MG63 (cell line): ENCODE results near the gene JMY. TPM values are rescaled to one million over a fixed set of nuclear protein-coding genes. Genes with fewer than 3 reads are reported as not detected.

Experiments
- DNase-seq: peaks from one replicate; pipeline ENCODE4 v3.0.0-alpha.2; 2020
- H3K27me3 ChIP-seq: fragments of 250-450 bp; sonication (Bioruptor Pico); 2 replicates; pipeline ENCODE4 v1.5.1; 2020; ENCODE audit warnings: mild to moderate bottlenecking, moderate library complexity
- H3K36me3 ChIP-seq: fragments of 250-450 bp; sonication (Bioruptor Pico); 2 replicates; pipeline ENCODE4 v1.5.1; 2020; ENCODE audit warnings: mild to moderate bottlenecking, moderate library complexity
- H3K4me3 ChIP-seq: fragments of 250-450 bp; sonication (Bioruptor Pico); 2 replicates; pipeline ENCODE4 v1.5.1; 2020; ENCODE audit warnings: mild to moderate bottlenecking, moderate library complexity
- H3K9me3 ChIP-seq: fragments of 250-450 bp; sonication (Bioruptor Pico); 2 replicates; pipeline ENCODE4 v1.5.1; 2020; ENCODE audit warnings: mild to moderate bottlenecking, moderate library complexity
- total RNA-seq: library from RNA; depleted of rRNA; stranded (reverse); fragments of >200 nt; shearing (Covaris generic); gene quantifications from 2 replicates; pipeline ENCODE4 v1.2.3, GENCODE V29; 2014; ENCODE audit warnings: low replicate concordance; rRNA removed

Gene JMY
- total RNA-seq, 1 experiment from 2014 or later = 5.5 TPM

- DNase-seq = no peak
- H3K36me3 ChIP-seq = no peaks in the 10 kb centered on the region
- H3K27me3 ChIP-seq = no peaks in the 10 kb centered on the region
- H3K9me3 ChIP-seq = no peaks in the 10 kb centered on the region
- no peak overlapping the region for H3K4me3 ChIP-seq
Measured at GRCh38 chr5:79329453-79329852, 93.5 kb downstream of the JMY start.

GRCh38 chr5:79330071-79330470 lies 94.1 kb downstream of the JMY start:
- H3K4me3 ChIP-seq = no peak overlapping the region
- no peaks in the 10 kb centered on the region for H3K36me3 ChIP-seq
- no peaks in the 10 kb centered on the region for H3K9me3 ChIP-seq
- no peaks in the 10 kb centered on the region for H3K27me3 ChIP-seq
- DNase-seq = no peak

GRCh38 chr5:79333852-79334557 lies 98.1 kb downstream of the JMY start:
- no peak overlapping the region for H3K4me3 ChIP-seq
- H3K27me3 ChIP-seq = no peaks in the 10 kb centered on the region
- no peaks in the 10 kb centered on the region for H3K36me3 ChIP-seq
- no peak for DNase-seq
- H3K9me3 ChIP-seq = peaks cover 3% of the 10 kb centered on the region

GRCh38 chr5:79346420-79346824 lies 110.5 kb downstream of the JMY start:
- Histone ChIP-seq H3K36me3 (no peaks in the 10 kb centered on the region), H3K27me3 (no peaks in the 10 kb centered on the region), H3K4me3 (no peak overlapping the region), H3K9me3 (no peaks in the 10 kb centered on the region)
- peak; percentile 31 for DNase-seq

- Histone ChIP-seq H3K4me3 (no peak overlapping the region), H3K27me3 (no peaks in the 10 kb centered on the region), H3K9me3 (no peaks in the 10 kb centered on the region), H3K36me3 (no peaks in the 10 kb centered on the region)
- DNase-seq = no peak
Measured at GRCh38 chr5:79349047-79349446, 113.1 kb downstream of the JMY start.

- Histone ChIP-seq H3K36me3 (no peaks in the 10 kb centered on the region), H3K27me3 (no peaks in the 10 kb centered on the region), H3K4me3 (no peak overlapping the region), H3K9me3 (no peaks in the 10 kb centered on the region)
- no peak for DNase-seq
Measured at GRCh38 chr5:79349881-79350280, 114.0 kb downstream of the JMY start.

GRCh38 chr5:79357398-79357797 lies 121.5 kb downstream of the JMY start:
- Histone ChIP-seq H3K9me3 (no peaks in the 10 kb centered on the region), H3K4me3 (no peak overlapping the region), H3K27me3 (no peaks in the 10 kb centered on the region), H3K36me3 (no peaks in the 10 kb centered on the region)
- no peak for DNase-seq

Other genes with a start within 250 kb of the JMY start
- not detected in 2 replicates for gene DMGDH, start 166.5 kb upstream of the JMY start, total RNA-seq
- gene BHMT2, start 166.4 kb upstream of the JMY start, total RNA-seq = 0.79 and 1.5 TPM in 2 replicates
- not detected in 2 replicates for gene BHMT, start 124.3 kb upstream of the JMY start, total RNA-seq